Activated T-helper 1 cell treated with anti-CD3 and anti-CD28 coated beads, Interleukin-2, amount 50 U/mL, for 16 hours (primary cell): ENCODE data around the gene TMEM128.
"Not testable (repeated sequence)": the region's sequence is repeated elsewhere in the genome, so short reads cannot be mapped to it uniquely, and the experiment has no call there.

Experiments
- DNase-seq, 2 donors: peaks; one replicate each; pipeline ENCODE4 v3.0.0-alpha.2; 2020; ENCODE audit warnings: low read depth in 1 of 2, low spot score in 1 of 2

The TMEM128 gene

GRCh38 chr4:4200624-4201023, 47.4 kb downstream of the TMEM128 start:
- no peak for DNase-seq

GRCh38 chr4:4195354-4195753, 52.7 kb downstream of the TMEM128 start:
- DNase-seq: no peak

GRCh38 chr4:4188557-4188956, 59.5 kb downstream of the TMEM128 start:
- not testable (repeated sequence) for DNase-seq
